T-helper 9 cell (primary cell): ENCODE data around the gene PEX14.

ENCODE experiments used
- DNase-seq: peaks from one replicate; pipeline ENCODE4 v3.0.0-alpha.2; 2020

The PEX14 gene

DNA sequence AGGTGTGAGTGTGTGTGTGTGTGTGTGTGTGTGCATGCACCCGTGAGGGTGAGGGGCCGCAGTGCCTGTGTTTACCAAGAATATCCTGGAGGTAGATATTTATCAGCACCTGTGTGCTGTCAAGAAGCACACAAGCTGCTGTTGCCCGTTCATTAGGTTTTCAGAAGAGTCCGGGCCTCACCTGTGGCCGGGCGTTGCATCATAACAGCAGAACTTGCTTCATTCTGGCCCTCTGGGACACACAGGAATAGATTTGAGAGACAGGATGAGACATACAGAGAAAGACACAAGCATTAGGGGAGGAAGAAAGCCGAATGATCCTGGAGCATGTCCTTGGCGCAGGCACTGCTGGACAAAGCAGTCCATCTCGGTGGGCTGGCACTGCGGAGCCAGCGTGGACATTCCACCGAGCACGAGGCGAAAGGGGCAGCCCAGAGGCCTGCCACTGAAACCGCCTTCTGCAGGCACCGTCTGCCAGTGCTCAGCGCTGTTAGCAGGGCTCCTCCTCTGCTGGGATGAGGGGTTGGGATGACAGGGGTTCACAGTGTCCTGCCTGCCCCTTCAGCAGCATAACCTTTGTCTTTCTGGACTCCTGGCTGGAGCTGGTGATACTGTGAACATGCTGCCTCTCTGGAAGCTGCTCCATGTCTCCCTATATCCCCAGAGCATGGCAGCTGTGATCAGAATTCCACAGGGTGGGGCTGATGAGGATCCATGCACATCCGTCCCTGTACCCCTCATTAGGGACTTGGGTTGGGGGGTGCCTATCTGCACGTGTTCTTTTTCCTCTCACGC, 81.1 kb downstream of the PEX14 start:
- no peak for DNase-seq

DNA sequence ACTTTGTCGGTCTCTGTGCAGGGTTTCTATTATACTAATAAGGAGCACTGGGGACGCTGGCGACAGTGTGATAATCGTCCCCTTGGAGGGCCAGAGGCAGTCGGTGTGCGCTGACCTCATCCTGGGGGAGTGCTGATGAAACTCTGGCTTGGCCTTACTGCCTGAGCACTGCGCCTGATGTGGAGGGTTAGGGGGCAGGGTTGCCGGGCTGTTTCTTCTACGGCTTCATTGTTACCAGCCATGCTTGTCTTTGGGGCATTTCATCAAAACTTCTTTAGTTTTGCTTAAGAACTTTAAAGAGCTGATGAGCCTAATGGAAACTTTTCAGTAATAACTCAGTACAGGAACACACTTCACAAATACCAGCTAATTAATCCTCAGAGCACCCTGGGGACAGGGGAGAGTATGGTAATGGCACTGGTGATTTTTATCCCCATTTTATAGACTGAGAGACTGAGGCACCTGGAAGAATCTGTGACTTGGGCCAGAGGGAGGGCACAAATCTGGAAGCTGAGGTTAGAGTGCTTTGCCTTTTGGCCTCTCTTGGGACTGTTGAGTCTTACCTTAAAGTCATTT, 81.8 kb downstream of the PEX14 start:
- no peak for DNase-seq

GRCh38 chr1:10557714-10558113, 83.0 kb downstream of the PEX14 start:
- DNase-seq: no peak

DNA sequence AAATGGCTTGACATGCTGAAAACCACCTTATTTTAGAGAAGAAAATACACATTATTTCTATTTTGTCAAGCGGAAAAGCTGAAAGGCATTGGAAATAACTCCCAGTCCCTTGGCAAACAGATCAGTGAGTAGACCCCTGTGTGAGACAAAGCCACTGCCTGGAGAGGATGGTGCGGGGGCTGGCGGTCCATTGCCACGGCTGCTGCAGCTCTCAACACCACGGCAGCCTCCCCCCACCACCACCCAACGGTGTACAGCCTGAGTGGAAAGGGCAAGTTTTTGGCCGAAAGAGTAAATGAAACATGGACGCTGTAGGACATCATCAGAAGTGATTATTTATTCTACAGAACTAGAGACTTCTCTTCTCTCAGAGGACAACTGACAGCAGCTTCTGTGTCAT, 84.6 kb downstream of the PEX14 start:
- DNase-seq: no peak

- no peak for DNase-seq
Observed at GRCh38 chr1:10561497-10561896, 86.7 kb downstream of the PEX14 start.

GRCh38 chr1:10561955-10562354, 87.2 kb downstream of the PEX14 start:
- DNase-seq: no peak

DNA sequence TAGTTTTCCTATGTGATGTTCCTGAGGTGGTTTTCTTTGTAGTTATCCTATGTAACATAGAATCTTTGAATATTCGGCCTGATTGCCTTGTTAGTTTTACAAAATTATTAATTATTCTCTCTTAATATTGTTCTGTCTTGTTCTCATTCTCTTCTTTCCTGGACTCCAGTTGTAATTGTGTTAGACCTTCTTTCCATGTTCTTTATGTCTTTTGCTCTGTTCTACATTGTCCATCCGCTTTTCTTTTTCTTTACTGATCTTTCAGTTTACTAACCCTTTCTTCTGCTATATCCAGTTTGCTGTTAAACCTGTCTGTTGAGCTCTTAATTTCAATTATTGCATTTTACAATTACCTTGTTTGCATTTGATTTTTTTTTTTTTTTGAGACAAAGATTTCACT, 89.3 kb downstream of the PEX14 start:
- no peak for DNase-seq

DNA sequence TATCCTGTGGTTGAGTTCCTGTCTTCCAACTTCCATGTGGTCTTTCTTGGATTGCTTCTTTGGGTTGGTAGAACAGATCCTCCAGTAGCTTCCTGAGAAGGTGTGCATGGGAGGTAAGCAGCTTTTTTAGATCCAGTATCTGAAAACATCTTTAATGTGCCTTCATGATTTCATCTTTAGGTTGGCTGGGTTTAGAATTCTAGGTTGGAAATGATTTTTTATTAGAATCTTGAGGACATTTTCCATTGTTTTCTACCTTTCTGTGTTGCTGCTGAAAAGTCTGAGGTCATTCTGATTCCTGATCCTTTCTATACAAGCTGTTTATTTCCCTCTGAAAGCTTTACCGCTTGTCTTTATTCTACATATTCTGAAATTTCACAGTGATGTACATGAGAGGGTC, 94.8 kb downstream of the PEX14 start:
- no peak for DNase-seq

DNA sequence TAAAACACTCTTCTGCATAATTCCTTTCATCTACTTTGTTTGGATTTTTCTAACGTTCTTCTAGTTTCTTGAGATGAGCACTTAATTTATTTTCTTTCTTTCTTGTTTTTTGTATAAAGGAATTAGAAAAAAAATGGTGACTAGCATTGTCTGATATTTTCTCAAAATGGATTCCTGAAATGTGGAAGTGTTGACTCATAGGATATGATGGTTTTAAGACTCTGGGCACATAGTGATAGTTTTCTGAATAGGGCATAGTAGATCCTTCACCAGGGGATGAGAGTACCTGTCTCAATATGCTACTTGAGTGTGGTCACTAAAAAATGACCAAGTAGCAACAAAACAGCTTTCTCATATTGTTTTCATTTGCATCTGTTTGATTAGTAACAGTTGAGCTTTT, 100.9 kb downstream of the PEX14 start:
- no peak for DNase-seq

DNA sequence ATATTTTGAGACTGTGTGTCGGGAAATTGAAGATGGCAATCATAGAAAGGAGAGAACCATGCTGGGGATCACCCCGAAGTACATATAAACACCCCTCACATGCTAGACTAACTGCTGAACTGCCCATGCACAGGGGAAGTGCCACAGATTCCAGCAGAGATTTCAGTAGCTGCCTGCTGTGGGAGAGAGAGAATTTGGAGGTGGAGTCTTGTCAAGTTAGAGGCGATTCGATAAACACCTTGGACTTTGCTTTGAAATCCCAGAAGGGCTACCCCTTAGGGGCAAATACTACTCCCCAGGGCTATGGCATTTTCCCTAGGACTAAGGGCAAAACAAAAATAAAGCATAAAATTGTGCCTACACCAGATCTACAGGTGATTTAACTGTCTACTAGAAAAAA, 103.3 kb downstream of the PEX14 start:
- no peak for DNase-seq

- DNase-seq: no peak
Observed at GRCh38 chr1:10583641-10584040, 108.9 kb downstream of the PEX14 start.

GRCh38 chr1:10585242-10585641, 110.5 kb downstream of the PEX14 start:
- no peak for DNase-seq

- no peak for DNase-seq
Observed at GRCh38 chr1:10586125-10586524, 111.4 kb downstream of the PEX14 start.

- DNase-seq: no peak
Observed at GRCh38 chr1:10588640-10589039, 113.9 kb downstream of the PEX14 start.

GRCh38 chr1:10589074-10589473, 114.3 kb downstream of the PEX14 start:
- no peak for DNase-seq

GRCh38 chr1:10591010-10591409, 116.3 kb downstream of the PEX14 start:
- no peak for DNase-seq

DNA sequence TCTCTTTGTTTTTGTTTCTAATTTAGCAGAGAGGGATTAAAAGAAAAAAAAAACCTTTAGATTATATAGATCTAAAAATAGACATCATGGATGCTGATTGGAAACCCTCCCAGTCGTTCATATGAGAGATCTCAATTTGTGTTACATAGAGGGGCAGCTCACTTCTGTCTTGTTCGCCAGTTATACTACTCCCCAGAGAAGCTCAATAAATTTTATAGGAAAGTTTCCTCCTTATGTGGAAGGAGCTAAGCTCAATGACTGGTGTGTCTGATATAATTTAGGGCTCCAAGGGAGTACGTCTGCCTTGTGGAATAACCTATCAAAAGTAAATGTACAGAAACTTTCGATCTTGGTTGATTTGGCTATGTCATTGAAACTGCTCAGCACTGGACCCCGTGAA, 117.6 kb downstream of the PEX14 start:
- no peak for DNase-seq

DNA sequence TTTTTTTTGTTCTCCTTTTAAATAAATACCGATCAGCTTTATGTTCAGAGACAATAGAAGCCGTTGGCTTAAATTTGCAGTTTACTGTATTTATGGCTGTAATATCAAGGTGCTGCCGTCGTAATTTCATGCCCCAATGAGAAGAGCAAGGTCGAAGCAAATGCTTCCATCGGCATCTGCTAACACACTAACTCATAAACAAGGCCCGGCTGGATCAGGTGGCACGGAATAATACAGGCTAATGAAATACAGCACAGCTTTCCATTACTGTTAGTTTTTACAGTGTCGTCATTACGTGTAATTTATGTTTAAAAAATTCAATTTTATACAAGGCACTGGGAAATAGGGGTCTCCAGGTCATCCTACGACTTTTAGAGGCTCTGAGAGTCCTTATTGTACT, 119.0 kb downstream of the PEX14 start:
- DNase-seq: no peak

GRCh38 chr1:10594595-10595223, 120.0 kb downstream of the PEX14 start:
- DNase-seq: no peak

GRCh38 chr1:10596780-10597179, 122.0 kb downstream of the PEX14 start:
- no peak for DNase-seq

DNA sequence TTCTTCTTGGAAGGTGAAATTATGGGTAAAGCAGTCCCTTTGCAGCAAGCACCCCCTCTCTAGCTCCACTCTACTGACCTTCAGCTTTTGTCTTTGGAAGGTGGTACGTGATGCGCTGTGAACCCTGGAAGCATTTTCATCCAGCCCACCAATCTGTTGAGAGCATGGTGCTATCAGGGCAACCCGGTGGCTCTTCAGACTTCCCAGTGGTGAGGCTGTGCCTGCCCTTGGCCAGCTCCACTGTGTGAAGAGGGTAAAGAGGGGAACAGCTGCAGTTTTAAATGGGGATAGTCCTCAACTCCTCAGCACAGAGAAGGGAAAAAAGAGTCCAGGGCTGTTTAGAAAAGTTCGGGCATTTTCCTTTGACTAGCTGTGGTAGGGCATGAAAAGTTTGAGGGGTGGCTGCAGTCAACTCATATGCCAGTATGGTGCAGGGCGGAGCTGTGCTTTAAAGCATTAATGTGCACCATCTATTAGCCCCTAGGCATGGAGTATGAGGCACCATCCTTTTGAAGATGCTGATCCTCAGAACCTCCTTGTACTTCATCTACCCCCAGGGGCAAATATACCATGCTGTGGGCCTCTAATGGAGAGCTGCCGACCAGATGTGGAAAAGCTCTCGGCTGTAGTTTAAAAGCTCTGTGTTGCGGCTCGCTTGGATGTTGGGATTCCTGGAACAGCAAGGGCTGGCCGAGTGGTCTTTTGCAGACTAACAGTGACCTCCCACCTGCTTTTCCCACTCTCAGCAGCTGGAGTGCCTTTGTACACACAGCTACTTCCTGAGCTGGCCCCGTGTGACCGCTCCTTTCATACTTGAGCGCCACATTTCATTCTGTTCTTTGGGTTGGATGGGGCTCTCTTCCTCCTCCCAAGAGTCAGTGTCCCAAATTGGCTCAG, 123.0 kb downstream of the PEX14 start:
- DNase-seq: no peak

DNA sequence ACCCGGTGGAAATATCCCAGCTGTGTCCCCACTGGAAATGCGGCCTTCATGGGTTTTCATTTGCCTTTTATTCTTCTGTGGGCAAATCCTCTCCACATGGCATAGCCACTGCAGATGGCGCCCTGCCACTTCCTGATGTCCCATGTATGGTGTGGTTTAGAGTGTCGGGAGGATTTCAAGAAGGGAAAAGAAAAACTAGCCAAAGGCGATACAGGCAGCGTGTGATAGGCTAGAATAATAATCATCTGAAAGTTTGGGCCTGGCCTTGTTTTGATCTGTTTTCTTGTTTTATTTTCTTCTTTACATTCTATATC, 123.6 kb downstream of the PEX14 start:
- no peak for DNase-seq

DNA sequence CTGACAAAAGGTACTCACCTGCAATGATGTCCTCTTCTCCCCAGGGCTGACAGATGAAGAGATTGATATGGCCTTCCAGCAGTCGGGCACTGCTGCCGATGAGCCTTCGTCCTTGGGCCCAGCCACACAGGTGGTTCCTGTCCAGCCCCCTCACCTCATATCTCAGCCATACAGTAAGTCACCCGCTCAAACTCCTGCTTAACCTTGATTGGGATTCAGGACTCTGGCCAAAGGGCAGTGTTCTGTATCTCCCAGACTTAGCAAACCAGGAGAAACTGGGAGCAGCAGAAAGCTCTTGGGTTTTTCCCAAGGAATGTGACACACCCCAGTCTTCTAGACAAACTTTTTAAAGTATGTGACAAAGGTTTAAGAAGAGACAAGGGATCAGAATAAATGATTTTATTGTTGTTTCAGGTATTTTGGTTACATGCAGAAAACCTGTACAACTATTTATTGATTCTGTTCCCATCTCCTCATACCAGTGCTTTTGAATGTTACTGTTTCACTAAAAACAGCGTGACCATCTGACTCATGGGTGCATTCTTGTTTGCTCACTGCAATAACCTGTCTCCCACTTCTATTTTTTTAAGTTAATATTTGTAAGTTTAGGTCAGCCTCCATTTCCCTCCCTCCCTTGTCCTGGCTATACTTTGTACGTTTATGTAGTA, 124.6 kb downstream of the PEX14 start:
- DNase-seq: no peak
